ENCODE results near the gene PRKCH. TPM values are rescaled to one million over a fixed set of nuclear protein-coding genes. Genes with fewer than 3 reads are reported as not detected.
A peak's percentile ranks its signal among the peaks of the same experiment; 100 is the strongest.

PRKCH gene
- total RNA-seq, 3 donors from 2014 or later (not counting 1 experiment from before 2014, with no cell fraction given), result 610 to 756 (median 618) TPM

- Histone ChIP-seq H3K9me3 (ENCODE audit: control insufficient read depth, insufficient read depth, low read length) (no peaks in the 10 kb centered on the region), H3K4me1 (ENCODE audit: control insufficient read depth, insufficient read depth, low read length) (peaks cover 66% of the 10 kb centered on the region), H3K27me3 (ENCODE audit: control insufficient read depth, insufficient read depth, low read length) (no peaks in the 10 kb centered on the region), H3K36me3 (ENCODE audit: control insufficient read depth, insufficient read depth, low read length) (peaks cover 70% of the 10 kb centered on the region), H3K4me3 (ENCODE audit: low read length) (no peak overlapping the region), H3K27ac (ENCODE audit: low read length) (peak overlapping the region; percentile 82)
- DNase-seq, result no peak
- peak overlapping the region in 1 of 2 donors; percentile 93 for H3K27ac Mint-ChIP-seq
- peaks cover 26% of the 10 kb centered on the region for H3K36me3 Mint-ChIP-seq
- peak overlapping the region; percentile 86 for H3K4me3 Mint-ChIP-seq
- WGBS (ENCODE audit: insufficient coverage), result 70% methylated on average over 8 of the region's 9 CpGs
- H3K4me1 Mint-ChIP-seq, result peaks cover 93 to 98% of the 10 kb centered on the region in 2 donors
- no peaks in the 10 kb centered on the region for H3K27me3 Mint-ChIP-seq (ENCODE audit: low read depth in 2 of 2)
- intact Hi-C loops (cut with micrococcal nuclease), result loop anchor here (2.0 to 5.0 kb wide), 2 partner anchors 64 to 156 kb away; no protein-coding TSS in a partner anchor
- no peak for TF ChIP-seq CTCF (IDR thresholded peaks at IDR 0.05)
- no peak for ATAC-seq
- H3K9me3 Mint-ChIP-seq, result no peaks in the 10 kb centered on the region
These were observed 131.9 kb downstream of the PRKCH start for GRCh38 chr14:61453103-61453767.

GRCh38 chr14:61454545-61454944, 133.2 kb downstream of the PRKCH start:
- Histone ChIP-seq H3K27ac (ENCODE audit: low read length) (peak overlapping the region; percentile 82), H3K4me3 (ENCODE audit: low read length) (no peak overlapping the region), H3K36me3 (ENCODE audit: control insufficient read depth, insufficient read depth, low read length) (peaks cover 79% of the 10 kb centered on the region), H3K27me3 (ENCODE audit: control insufficient read depth, insufficient read depth, low read length) (no peaks in the 10 kb centered on the region), H3K9me3 (ENCODE audit: control insufficient read depth, insufficient read depth, low read length) (no peaks in the 10 kb centered on the region), H3K4me1 (ENCODE audit: control insufficient read depth, insufficient read depth, low read length) (peaks cover 57% of the 10 kb centered on the region)
- no peak for DNase-seq
- Mint-ChIP-seq H3K27ac (peak overlapping the region in 1 of 2 donors; percentile 93), H3K4me1 (peaks cover 91 to 94% of the 10 kb centered on the region in 2 donors), H3K27me3 (ENCODE audit: low read depth in 2 of 2) (no peaks in the 10 kb centered on the region), H3K9me3 (no peaks in the 10 kb centered on the region), H3K36me3 (peaks cover 39% of the 10 kb centered on the region), H3K4me3 (peak overlapping the region; percentile 62)
- intact Hi-C loops (cut with micrococcal nuclease), result loop anchor here (5.0 kb wide), 1 partner anchor 157 kb away; no protein-coding TSS in a partner anchor
- TF ChIP-seq CTCF (IDR thresholded peaks at IDR 0.05), result no peak
- no peak for ATAC-seq
- 76% methylated on average over 4 of the region's 4 CpGs for WGBS (ENCODE audit: insufficient coverage)

DNA sequence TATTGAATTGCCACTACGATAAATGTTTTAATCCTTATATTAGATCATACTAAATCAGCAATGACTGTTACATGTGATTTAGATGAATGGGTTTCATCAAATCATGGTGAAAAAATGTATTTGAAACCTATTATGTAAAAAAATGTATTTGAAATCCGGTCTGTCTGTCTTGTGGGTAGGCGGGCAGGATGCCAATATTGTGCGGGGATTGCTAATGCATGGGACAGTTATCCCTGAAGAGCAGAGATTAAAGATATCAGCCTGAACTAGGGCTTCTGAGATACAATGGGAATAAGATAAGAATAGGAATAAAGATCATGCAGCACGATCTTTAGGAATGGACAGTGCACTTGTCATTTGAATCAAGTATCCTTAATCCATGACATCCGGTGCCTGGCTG, 134.0 kb downstream of the PRKCH start:
- 92% methylated on average over 6 of the region's 6 CpGs for WGBS (ENCODE audit: insufficient coverage)
- TF ChIP-seq CTCF (IDR thresholded peaks at IDR 0.05), result no peak
- Mint-ChIP-seq H3K4me3 (peak overlapping the region; percentile 62), H3K27me3 (ENCODE audit: low read depth in 2 of 2) (no peaks in the 10 kb centered on the region), H3K36me3 (peaks cover 38% of the 10 kb centered on the region), H3K27ac (peak overlapping the region in 1 of 2 donors; percentile 93), H3K4me1 (peaks cover 86 to 88% of the 10 kb centered on the region in 2 donors), H3K9me3 (peaks cover 0 to 2% of the 10 kb centered on the region in 2 donors)
- Histone ChIP-seq H3K4me1 (ENCODE audit: control insufficient read depth, insufficient read depth, low read length) (peaks cover 57% of the 10 kb centered on the region), H3K27ac (ENCODE audit: low read length) (peak overlapping the region; percentile 10), H3K36me3 (ENCODE audit: control insufficient read depth, insufficient read depth, low read length) (peaks cover 79% of the 10 kb centered on the region), H3K27me3 (ENCODE audit: control insufficient read depth, insufficient read depth, low read length) (no peaks in the 10 kb centered on the region), H3K9me3 (ENCODE audit: control insufficient read depth, insufficient read depth, low read length) (no peaks in the 10 kb centered on the region), H3K4me3 (ENCODE audit: low read length) (no peak overlapping the region)
- no peak for ATAC-seq
- peak in 1 of 2 donors; percentile 47 for DNase-seq
- intact Hi-C loops (cut with micrococcal nuclease), result no loop called here

Measured in natural killer cell (primary cell).